AG09309 (cell line): Measurements from ENCODE around the gene KRT79.

Source experiments
- DNase-seq: peaks from one replicate; pipeline ENCODE4 v3.0.0-alpha.2; 2010; ENCODE audit warnings: low read depth
- H3K4me3 ChIP-seq: 2 replicates; pipeline ENCODE4 v1.5.1; 2011; ENCODE audit warnings: mild to moderate bottlenecking, low read depth, low read length, moderate library complexity; ENCODE audit not compliant: control insufficient read depth
- CTCF ChIP-seq: IDR thresholded peaks from 2 replicates; pipeline ENCODE4 v1.5.1; 2011; ENCODE audit warnings: mild to moderate bottlenecking, low read depth, low read length, inconsistent platforms; ENCODE audit not compliant: insufficient read depth, control insufficient read depth; ENCODE audit errors: missing control alignments

The KRT79 gene

DNA sequence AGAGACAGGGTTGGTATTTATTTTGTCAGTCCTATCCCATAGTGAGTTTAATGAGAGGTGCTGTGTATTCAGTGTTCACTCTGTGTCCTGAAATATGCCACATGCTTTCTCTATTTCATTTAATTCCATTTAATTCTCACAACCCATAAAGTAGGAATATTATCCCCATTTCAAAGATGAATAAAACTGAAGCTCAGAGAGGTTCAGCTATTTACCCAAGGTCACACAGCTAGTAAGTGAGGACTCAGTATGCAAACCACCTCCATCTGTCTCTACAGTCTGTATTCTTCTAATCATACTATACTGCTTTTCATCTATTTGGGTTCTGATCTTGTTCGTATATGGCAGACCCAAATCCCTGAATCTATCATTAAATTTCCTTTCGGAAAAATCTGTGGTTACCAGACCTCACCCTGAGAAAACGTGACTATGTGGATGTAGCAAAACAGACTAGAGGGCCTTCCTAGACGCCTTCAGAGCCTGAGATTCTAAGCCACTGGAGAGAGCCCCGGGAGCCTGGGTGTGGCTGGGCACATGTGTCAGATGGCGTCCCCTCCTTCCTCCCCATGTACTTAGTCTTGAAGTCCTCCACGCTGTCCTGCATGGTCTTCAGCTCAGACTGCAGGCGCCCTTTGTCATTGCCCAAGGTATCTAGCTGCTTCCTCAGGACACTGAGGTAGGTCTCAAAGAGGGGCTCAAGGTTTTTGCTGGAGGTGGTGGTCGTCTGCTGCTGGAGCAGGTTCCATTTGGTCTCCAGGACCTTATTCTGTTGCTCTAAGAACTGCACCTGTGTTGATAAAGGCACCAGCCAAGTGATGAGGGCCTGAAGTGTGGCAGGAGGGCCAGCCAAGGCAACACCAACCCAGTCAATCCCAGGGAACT, 22.7 kb downstream of the KRT79 start:
- DNase-seq, result no peak
- H3K4me3 ChIP-seq, result no peak overlapping the region
- TF ChIP-seq CTCF, result no peak

DNA sequence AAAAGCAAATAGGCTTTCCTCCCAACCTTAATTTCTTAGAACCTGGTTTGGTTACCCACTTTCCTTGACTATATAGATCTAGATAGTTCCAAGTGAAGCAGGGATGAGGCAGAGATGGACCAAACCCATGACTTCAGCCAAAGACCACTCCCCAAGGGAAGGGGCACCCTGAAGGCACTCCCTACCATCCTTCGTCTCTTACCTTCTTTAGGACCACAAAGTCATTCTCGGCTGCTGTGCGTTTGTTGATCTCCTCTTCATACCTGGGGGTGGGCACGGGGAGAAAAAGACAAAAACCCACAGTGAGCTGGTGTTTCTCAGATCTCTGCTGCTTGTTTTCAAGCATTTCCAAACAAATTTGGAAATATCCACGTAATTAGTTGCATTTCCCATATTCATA, 23.6 kb downstream of the KRT79 start:
- no peak overlapping the region for H3K4me3 ChIP-seq
- no peak for TF ChIP-seq CTCF
- no peak for DNase-seq

- no peak for DNase-seq
- TF ChIP-seq CTCF, result no peak
- H3K4me3 ChIP-seq, result no peak overlapping the region
These were observed 24.9 kb downstream of the KRT79 start for GRCh38 chr12:52809166-52809565.

GRCh38 chr12:52808573-52809160, 25.4 kb downstream of the KRT79 start:
- DNase-seq, result no peak
- TF ChIP-seq CTCF, result no peak
- H3K4me3 ChIP-seq, result no peak overlapping the region

DNA sequence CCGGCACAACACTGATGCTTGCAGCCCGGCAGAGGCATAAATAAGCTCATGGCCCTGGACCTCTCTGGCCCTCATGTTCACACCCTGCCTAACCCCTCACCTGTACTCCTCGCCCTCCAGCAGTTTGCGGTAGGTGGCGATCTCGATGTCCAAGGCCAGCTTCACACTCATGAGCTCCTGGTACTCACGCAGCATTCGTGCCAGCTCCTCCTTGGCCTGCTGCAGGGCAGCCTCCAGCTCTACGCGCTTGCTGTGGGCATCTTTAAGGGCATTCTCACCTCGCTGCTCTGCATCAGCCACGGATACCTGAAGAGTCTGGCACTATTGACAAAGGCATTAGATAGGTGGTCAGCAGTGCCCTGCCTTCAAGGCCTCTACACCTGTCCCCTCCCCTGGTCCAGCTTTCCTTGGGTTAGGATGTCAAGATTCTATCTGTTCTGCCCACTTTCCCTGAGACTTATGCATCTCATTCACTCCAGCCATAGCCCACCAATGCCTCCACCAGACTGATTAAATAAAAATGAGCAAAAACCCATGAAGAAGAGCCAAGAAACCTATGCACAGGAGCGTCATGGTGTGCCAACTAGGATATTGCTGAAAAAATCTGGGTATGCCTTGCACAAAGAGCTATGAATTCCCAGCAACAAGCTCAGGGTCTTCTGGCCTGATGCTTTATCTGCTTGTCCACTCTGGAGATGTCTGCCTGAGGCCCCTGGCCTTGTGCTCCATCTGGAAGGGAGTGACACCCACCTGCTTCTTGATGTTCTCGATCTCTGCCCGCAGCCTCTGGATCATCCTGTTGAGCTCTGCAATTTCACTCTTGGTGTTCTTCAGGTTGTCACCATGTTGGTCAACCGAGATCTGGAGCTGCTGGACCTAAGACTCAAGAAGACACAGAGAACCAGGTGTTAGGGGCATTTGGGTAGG, 26.3 kb downstream of the KRT79 start:
- no peak for TF ChIP-seq CTCF
- DNase-seq, result no peak

DNA sequence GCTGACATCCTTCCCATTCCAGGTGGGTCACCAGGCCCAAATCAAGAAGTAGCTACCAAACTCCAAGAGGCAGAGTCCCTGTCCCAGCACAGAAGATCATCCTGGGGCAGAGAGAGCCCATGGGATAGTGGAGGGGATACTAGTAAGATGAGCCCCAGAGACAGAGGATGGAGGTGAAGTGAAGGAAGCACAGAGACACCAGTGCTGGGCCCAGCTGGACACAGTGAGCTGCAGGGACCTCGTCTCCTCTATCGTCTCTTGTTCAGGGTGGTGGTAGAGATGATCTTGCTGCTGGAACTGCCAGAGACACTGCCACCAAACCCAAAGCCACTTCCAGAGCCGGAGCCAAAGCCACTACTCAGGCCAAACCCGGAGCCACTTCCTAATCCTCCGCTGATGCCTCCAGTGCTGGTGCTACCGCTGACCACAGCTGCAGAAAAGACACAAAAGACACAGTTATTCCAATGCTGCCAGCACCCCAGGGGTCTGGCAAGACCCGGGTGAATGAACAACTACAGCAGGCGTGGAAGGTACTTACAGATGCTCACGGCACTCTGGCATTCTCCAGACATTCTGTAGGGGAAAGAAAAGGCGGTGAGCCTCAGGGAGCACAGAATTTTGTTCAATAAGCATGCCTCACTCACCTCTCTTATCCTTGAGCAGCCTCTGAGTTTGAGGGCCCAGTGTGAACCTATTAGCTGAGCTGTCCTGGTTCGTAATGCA, 27.1 kb downstream of the KRT79 start:
- DNase-seq, result no peak
- H3K4me3 ChIP-seq, result no peak overlapping the region
- no peak for TF ChIP-seq CTCF

More for the DNA sequence above, 26.3 kb downstream of the KRT79 start:
- no peak overlapping the region for H3K4me3 ChIP-seq
